GM19240 (cell line): ENCODE results near the gene BANP.
"Not testable (repeated sequence)": the region's sequence is repeated elsewhere in the genome, so short reads cannot be mapped to it uniquely, and the experiment has no call there.

ENCODE experiments used
- DNase-seq: peaks from one replicate; pipeline ENCODE4 v3.0.0; 2011; ENCODE audit warnings: low spot score; ENCODE audit not compliant: insufficient read length

Gene BANP

GRCh38 chr16:88014954-88015805 lies 63.9 kb downstream of the BANP start:
- no peak for DNase-seq

DNA sequence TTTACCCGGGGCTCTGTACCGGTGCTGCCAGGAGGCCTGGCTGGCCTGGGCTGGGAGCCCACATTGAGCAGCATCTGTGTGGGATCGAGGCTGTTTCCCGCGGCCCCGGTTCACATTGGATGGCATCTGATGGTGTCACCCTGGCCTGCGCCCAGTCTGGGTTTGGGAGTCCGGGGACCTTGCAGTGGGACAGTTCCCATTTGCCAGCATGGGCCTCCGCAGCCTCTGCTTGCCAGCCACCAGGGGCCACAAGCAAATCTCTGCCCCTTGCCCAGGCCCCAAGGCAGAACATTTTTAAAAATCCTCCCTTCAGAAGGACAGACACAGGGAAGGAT lies 64.5 kb downstream of the BANP start:
- no peak for DNase-seq

- DNase-seq, result not testable (repeated sequence)
Measured at GRCh38 chr16:88016386-88016785, 65.2 kb downstream of the BANP start.

DNA sequence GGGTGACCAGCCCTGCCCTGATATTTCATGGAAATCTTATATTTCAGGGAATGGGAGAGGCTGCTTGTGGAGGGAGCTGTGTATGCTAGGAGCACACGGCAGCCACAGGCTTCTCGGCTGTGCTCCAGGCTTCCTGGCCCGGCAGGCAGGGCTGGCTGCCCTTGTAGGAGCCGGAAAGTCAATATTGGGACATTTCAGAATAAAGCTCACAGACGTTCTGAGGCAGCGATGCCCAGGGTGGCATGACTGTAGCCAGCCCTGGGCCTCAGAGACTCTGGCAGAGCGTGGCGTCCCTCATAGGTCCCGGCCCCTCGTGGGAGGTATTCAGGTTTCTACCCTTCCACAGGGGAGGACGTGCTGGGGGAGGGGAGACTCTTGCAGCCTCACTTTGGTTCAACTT lies 65.7 kb downstream of the BANP start:
- DNase-seq, result no peak

- no peak for DNase-seq
Measured at GRCh38 chr16:88017587-88018101, 66.4 kb downstream of the BANP start.

DNA sequence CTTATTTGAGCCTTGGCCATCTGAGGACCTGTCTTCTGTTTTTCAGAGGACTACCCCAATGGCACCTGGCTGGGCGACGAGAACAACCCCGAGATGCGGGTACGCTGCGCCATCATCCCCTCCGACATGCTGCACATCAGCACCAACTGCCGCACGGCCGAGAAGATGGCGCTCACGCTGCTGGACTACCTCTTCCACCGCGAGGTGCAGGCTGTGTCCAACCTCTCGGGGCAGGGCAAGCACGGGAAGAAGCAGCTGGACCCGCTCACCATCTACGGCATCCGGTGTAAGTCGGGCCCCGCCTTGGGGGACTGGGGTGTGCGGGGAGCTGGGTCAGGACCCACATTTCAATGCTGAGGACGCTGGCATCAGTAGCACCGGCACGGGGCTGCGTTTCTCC lies 67.1 kb downstream of the BANP start:
- not testable (repeated sequence) for DNase-seq

DNA sequence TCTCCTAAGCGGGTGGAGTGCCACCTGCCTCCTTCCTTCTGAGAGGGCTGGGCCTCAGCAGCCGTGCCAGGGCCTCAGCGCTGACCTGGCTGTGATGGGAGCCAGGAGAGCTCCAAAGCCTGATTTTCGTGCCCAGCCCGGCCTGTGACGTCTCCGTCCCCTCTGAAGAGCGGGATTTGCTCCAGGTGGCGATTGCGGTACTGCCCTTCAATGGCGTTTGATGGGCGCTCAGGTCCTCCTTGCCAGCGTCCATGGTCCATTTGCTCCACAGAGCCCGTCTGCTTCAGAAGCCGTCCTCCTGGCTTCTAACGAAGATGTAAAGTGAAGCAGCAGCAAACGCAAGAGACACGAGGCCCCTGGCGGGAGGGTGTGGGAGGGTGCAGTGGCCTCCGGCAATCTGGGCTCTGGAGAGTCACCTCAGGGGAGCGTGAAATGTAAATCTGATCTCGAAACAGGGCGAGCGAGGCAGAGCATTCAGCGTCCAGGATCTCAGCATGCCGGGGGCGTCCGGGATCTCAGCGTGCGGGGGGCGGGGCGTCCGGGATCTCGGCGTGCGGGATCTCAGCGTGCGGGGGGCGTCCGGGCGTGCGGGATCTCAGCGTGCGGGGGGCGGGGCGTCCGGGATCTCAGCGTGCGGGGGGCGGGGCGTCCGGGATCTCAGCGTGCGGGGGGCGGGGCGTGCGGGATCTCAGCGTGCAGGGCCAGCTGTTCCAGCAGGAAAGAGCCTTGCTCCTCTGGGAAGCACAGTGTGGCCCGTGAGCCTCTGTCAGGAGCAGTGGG lies 68.0 kb downstream of the BANP start:
- not testable (repeated sequence) for DNase-seq

DNA sequence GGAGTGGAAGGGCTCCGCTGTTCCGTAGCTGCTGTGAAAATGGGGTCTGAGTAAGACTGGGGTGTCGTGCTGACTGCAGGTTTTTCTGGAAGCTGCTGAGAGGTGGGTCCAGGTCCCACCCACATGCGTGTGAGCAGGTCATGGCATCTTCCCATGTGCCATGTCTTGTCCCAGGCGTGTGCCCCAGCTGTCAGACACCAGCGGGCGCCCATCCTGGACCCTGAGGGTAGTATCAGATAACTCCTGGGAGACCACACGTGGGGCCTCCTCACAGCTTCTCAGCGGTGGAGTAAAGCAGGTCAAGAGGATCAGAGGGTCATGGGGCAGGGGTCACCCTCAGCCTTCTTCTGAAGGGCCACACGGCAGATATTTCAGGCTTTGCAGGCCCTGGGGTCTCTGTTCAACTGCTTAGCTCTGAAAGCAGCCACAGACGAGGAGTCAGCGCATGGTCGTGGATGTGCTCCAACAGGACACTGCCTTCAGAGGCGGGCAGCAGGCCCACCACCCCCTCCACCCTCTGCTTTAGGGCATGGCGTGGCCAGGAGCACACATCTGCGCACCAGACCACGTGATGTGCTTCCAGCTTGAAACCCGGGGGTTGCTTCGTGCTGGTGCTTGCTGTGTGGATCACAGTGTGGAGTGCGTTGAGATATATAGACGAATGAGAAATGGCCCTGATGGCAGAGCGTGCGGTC lies 68.7 kb downstream of the BANP start:
- no peak for DNase-seq

GRCh38 chr16:88020516-88020885 lies 69.3 kb downstream of the BANP start:
- DNase-seq, result no peak

- DNase-seq, result not testable (repeated sequence)
Measured at GRCh38 chr16:88021041-88021970, 70.1 kb downstream of the BANP start.

- no peak for DNase-seq
Measured at GRCh38 chr16:88022076-88023042, 71.1 kb downstream of the BANP start.

DNA sequence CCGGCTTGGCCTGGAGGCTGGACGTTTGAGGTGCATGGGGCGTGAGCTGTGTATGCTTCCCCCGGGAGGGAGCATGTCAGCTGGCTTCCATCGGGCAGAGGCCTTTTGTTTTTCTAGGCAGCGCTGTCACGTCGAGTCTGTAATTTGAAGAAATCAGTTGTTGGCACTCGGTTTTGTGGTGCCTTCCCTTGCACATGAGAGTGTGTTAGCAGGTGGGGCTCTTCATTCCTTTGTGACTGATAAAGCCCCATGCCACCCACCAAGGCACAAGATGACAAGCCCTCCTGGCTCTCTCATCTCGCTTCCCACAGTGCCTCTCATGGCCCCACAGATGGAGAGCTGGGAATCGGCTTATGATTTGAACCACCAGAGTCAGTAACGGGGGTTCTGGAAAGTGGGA lies 72.1 kb downstream of the BANP start:
- DNase-seq, result no peak

DNA sequence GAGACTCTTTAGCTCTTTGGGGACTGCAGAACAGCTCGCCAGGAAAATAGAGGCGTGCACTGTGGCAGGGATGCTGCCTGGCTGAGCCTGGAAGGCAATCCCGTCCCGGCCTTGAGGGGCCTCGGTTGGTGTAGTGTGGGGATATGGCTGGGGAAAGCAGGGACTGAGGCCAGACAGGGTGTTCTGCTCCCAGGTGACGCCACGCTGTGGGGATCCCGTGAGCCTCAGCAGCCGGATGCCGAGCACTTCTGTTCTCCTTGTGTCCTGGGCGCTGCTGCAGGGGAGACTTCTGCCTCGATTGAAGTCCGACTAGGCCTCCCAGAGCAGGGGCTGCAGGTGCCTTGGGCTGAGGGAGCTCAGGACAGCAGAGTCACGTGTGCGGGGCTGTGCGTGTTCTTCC lies 72.6 kb downstream of the BANP start:
- DNase-seq, result no peak

DNA sequence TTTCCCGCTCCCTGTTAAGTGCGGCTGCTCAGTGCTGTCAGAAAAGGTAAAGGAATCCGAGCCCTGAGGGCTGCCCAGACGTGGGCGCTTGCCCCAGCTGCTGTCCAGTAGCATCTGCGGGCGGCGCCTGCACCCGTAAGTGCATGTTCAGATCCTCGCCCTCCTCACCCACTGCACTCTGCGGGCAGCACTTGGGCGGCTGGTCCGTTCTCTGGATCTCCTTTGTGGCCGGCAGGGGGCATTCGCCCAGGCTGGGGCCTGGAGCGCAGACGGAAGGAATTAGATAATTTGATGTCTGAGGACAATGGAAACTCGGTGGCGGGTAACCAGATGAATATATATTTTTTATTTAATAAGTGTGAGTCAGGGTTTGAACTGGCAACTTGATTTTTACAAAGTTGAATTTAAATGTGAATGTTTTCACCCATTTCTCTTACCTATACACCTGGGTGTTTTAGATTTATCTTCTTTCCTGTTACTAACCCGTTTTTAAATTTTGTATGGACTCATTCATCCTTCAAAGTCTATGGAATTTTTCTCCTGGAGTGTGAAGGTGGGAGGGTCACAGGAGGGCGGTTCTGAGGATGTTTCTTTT lies 73.4 kb downstream of the BANP start:
- DNase-seq, result not testable (repeated sequence)

DNA sequence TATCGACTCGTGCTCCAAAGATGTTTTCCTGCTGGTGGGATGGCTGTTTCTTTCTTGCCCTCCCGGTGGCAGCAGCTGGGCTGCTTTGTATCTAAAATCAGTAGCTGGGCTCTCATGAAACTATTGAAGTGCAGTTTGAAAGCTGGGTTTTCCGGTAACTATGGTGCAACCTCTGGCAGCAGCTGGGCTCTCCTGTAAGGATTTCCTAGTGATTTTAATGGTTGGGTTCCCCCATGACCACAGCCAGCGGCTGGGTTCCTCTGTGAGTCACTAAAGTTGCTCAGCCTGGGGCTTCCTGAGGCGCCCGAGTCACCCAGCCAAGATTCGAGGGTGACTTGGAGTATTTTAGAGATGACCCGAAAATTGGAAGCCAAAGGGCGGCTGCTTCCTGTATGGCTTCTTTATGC lies 73.9 kb downstream of the BANP start:
- not testable (repeated sequence) for DNase-seq

GRCh38 chr16:88025828-88026555 lies 74.8 kb downstream of the BANP start:
- DNase-seq, result not testable (repeated sequence)

DNA sequence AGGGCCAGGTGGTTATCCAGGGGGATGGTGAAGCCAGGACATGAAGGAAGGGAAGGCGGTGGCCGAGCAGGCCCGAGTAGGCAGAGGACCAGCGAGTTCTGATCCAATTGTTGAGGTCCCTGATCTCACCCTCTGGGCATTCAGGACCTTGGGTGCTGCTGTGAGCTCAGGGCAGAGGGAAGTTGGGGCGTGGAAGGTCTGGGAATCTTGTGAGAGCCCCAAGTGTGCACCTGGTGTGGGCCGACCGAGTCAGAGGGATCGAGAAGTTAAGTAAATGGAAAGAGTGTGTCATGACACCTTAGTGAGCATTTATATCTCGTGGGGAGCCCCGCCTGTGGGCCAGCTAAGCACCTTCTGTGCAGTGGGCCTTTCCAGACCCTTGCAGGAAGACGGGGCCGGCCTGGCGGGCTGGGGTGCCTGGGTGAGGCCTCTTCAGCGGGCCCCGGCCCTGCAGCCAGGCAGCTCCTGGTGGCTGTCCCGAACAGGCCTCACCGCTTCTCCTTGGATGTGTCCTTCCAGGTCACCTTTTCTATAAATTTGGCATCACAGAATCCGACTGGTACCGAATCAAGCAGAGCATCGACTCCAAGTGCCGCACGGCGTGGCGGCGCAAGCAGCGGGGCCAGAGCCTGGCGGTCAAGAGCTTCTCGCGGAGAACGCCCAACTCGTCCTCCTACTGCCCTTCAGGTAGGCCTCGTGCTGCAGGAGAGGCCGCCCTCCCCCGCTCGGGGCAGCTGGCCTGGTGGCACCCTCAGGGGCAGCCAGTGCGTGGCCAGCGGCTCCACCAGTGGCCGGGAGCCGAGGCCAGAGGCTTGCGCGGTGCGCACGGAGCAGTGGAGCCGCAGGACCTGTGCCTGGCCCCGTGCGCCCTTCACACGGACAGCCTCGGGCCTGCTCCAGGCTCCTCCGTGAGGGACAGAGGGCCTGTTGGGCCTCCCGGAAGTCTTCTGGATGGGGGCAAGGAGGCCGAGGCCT lies 76.0 kb downstream of the BANP start:
- DNase-seq, result no peak
